Ishikawa (cell line): ENCODE results near the gene FAXDC2.

ENCODE experiments used
- CEBPB ChIP-seq: IDR thresholded peaks from 2 replicates; pipeline ENCODE4 v1.6.1; 2012
- EGR1 ChIP-seq: IDR thresholded peaks from 2 replicates; pipeline ENCODE4 v1.6.1; 2012
- EP300 ChIP-seq: IDR thresholded peaks from 2 replicates; pipeline ENCODE4 v1.6.1; 2012; ENCODE audit warnings: borderline replicate concordance
- FOXM1 ChIP-seq: IDR thresholded peaks from 2 replicates; pipeline ENCODE4 v1.6.1; 2012; ENCODE audit warnings: low read depth, borderline replicate concordance
- NFIC ChIP-seq: IDR thresholded peaks from 2 replicates; pipeline ENCODE4 v1.6.1; 2012
- RAD21 ChIP-seq: IDR thresholded peaks from 2 replicates; pipeline ENCODE4 v1.6.1; 2012; ENCODE audit warnings: low read depth
- TAF1 ChIP-seq: IDR thresholded peaks from 2 replicates; pipeline ENCODE4 v1.6.1; 2012; ENCODE audit warnings: low read depth, mild to moderate bottlenecking
- TCF12 ChIP-seq: IDR thresholded peaks from 2 replicates; pipeline ENCODE4 v1.6.1; 2012; ENCODE audit warnings: low read depth
- TEAD4 ChIP-seq: IDR thresholded peaks from 2 replicates; pipeline ENCODE4 v1.6.1; 2012
- YY1 ChIP-seq: IDR thresholded peaks from 2 replicates; pipeline ENCODE4 v1.6.1; 2012; ENCODE audit warnings: low read depth
- ZBTB7A ChIP-seq: IDR thresholded peaks from 2 replicates; pipeline ENCODE4 v1.6.1; 2012; ENCODE audit warnings: low read depth
- TF ChIP-seq, protein P1 (sequence below): IDR thresholded peaks from 2 replicates; pipeline ENCODE4 v1.6.1; 2012
- TF ChIP-seq, protein P2 (sequence below): IDR thresholded peaks from 2 replicates; pipeline ENCODE4 v1.6.1; 2012
- TF ChIP-seq, protein P3 (sequence below): IDR thresholded peaks from 2 replicates; pipeline ENCODE4 v1.6.1; 2012; ENCODE audit warnings: low read depth, mild to moderate bottlenecking

DNA sequence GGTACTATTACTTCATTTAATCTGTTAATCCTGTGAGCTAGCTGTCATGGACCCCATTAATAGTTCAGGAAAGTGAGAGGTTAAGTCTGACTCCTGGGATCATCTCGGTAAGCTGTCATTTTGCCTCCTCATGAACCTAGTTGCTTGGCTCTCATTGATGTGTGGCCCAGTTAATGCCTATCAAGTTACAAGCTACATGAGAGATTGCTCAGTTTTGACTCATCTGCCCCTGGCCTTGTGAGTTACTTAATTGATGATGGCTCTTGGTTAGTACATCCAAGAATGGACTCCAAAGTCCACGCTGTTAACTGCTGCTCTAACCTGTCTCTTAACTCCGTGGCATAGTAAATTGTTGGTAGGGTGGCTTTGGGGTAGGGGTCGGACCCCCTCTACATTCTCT lies 71.3 kb downstream of the FAXDC2 start:
- TF ChIP-seq CEBPB (no peak), YY1 (no peak), TEAD4 (no peak), ZBTB7A (no peak), TAF1 (no peak), RAD21 (no peak), EP300 (no peak), EGR1 (no peak), TCF12 (no peak), FOXM1 (no peak), NFIC (no peak)
- TF ChIP-seq, protein P1, sequence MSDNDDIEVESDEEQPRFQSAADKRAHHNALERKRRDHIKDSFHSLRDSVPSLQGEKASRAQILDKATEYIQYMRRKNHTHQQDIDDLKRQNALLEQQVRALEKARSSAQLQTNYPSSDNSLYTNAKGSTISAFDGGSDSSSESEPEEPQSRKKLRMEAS = no peak
- TF ChIP-seq, protein P2, sequence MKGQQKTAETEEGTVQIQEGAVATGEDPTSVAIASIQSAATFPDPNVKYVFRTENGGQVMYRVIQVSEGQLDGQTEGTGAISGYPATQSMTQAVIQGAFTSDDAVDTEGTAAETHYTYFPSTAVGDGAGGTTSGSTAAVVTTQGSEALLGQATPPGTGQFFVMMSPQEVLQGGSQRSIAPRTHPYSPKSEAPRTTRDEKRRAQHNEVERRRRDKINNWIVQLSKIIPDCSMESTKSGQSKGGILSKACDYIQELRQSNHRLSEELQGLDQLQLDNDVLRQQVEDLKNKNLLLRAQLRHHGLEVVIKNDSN = no peak
- TF ChIP-seq, protein P3, sequence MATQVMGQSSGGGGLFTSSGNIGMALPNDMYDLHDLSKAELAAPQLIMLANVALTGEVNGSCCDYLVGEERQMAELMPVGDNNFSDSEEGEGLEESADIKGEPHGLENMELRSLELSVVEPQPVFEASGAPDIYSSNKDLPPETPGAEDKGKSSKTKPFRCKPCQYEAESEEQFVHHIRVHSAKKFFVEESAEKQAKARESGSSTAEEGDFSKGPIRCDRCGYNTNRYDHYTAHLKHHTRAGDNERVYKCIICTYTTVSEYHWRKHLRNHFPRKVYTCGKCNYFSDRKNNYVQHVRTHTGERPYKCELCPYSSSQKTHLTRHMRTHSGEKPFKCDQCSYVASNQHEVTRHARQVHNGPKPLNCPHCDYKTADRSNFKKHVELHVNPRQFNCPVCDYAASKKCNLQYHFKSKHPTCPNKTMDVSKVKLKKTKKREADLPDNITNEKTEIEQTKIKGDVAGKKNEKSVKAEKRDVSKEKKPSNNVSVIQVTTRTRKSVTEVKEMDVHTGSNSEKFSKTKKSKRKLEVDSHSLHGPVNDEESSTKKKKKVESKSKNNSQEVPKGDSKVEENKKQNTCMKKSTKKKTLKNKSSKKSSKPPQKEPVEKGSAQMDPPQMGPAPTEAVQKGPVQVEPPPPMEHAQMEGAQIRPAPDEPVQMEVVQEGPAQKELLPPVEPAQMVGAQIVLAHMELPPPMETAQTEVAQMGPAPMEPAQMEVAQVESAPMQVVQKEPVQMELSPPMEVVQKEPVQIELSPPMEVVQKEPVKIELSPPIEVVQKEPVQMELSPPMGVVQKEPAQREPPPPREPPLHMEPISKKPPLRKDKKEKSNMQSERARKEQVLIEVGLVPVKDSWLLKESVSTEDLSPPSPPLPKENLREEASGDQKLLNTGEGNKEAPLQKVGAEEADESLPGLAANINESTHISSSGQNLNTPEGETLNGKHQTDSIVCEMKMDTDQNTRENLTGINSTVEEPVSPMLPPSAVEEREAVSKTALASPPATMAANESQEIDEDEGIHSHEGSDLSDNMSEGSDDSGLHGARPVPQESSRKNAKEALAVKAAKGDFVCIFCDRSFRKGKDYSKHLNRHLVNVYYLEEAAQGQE = no peak
